ENCODE data around the gene TPGS2.

DNA sequence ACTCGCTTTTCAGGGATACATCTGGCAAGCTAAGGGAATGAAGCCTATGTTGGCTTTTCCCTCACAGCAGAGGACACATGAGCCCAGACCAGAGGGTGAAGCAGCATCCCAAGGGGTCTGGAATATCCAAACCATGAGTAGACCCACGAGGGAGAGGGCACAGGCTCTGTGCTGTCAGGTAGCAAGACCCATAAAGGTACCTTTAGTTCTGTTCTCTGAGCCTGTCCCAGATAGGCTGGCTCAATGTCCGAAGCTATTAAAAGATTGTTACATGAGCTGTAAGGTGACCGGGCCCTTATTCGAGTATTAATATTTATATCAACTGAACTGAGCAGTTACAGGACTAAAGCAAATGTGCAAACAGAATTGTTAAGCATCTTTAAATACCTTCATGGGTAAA is 52.2 kb downstream of the TPGS2 start:
- TF ChIP-seq EP300 (IDR thresholded peaks at IDR 0.05) (no peak), POLR2A (IDR thresholded peaks at IDR 0.05) (no peak)
- TF ChIP-seq, protein P1, sequence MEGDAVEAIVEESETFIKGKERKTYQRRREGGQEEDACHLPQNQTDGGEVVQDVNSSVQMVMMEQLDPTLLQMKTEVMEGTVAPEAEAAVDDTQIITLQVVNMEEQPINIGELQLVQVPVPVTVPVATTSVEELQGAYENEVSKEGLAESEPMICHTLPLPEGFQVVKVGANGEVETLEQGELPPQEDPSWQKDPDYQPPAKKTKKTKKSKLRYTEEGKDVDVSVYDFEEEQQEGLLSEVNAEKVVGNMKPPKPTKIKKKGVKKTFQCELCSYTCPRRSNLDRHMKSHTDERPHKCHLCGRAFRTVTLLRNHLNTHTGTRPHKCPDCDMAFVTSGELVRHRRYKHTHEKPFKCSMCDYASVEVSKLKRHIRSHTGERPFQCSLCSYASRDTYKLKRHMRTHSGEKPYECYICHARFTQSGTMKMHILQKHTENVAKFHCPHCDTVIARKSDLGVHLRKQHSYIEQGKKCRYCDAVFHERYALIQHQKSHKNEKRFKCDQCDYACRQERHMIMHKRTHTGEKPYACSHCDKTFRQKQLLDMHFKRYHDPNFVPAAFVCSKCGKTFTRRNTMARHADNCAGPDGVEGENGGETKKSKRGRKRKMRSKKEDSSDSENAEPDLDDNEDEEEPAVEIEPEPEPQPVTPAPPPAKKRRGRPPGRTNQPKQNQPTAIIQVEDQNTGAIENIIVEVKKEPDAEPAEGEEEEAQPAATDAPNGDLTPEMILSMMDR (IDR thresholded peaks at IDR 0.05), result no peak

Measured in suprapubic skin (tissue), 3 donors.